Hepatocyte (in vitro differentiated cells): Measurements from ENCODE around the gene STAT4.

Experiments used
- EZH2 ChIP-seq: fragments of 200-600 bp; sonication (generic); IDR thresholded peaks from 2 replicates; pipeline ENCODE4 v1.6.1; 2016; ENCODE audit warnings: antibody characterized with exemption, mild to moderate bottlenecking, borderline replicate concordance
- EZH2phosphoT487 ChIP-seq: fragments of 200-600 bp; sonication (generic); IDR thresholded peaks from one replicate; pipeline ENCODE4 v1.6.1; 2018; ENCODE audit warnings: antibody characterized with exemption, mild to moderate bottlenecking, low read depth, moderate library complexity; ENCODE audit not compliant: unreplicated experiment, severe bottlenecking
- TF ChIP-seq, protein P1 (sequence below): fragments of 200-600 bp; sonication (generic); IDR thresholded peaks from 2 replicates; pipeline ENCODE4 v1.5.1; 2016; ENCODE audit warnings: antibody characterized with exemption, mild to moderate bottlenecking; ENCODE audit not compliant: poor library complexity

DNA sequence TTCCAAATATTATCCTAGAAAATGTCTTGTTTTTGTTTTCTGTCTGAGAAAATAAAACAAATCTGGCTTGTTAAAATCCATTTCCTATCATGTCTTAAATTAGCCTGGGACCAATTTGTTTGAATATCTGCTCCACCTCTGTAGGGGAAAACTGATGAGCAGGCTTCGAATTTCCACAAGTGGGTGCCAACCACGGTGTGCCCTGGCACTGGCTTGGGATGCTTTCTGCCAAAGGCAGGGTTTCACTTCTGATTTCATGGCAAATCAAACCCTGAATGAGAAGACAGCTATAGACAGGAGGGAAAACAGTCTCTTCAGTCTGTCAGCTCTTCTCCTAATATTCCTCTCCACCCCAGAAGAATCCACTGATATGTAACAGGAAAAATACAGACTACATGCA is 33.7 kb upstream of the STAT4 start:
- TF ChIP-seq, protein P1, sequence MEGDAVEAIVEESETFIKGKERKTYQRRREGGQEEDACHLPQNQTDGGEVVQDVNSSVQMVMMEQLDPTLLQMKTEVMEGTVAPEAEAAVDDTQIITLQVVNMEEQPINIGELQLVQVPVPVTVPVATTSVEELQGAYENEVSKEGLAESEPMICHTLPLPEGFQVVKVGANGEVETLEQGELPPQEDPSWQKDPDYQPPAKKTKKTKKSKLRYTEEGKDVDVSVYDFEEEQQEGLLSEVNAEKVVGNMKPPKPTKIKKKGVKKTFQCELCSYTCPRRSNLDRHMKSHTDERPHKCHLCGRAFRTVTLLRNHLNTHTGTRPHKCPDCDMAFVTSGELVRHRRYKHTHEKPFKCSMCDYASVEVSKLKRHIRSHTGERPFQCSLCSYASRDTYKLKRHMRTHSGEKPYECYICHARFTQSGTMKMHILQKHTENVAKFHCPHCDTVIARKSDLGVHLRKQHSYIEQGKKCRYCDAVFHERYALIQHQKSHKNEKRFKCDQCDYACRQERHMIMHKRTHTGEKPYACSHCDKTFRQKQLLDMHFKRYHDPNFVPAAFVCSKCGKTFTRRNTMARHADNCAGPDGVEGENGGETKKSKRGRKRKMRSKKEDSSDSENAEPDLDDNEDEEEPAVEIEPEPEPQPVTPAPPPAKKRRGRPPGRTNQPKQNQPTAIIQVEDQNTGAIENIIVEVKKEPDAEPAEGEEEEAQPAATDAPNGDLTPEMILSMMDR = no peak
- TF ChIP-seq EZH2phosphoT487 (no peak), EZH2 (no peak)
